Neural progenitor cell (in vitro differentiated cells): Measurements from ENCODE around the gene TMEM37. TPM values are rescaled to one million over a fixed set of nuclear protein-coding genes. Genes with fewer than 3 reads are reported as not detected.

Experiments used
- DNase-seq: peaks from one replicate; pipeline ENCODE4 v3.0.0-alpha.2; 2016; ENCODE audit warnings: low spot score
- H2AFZ ChIP-seq: fragments of 200-600 bp; sonication (generic); replicated peaks from 2 replicates; pipeline ENCODE4 v1.6.1; 2016; ENCODE audit warnings: antibody characterized with exemption
- H3F3A ChIP-seq: fragments of 200-600 bp; sonication (generic); 2 replicates; pipeline ENCODE4 v1.6.1; 2016; ENCODE audit warnings: antibody characterized with exemption, low read depth
- H3K27ac ChIP-seq: fragments of 200-600 bp; sonication (generic); 2 replicates; pipeline ENCODE4 v1.5.1; 2016; ENCODE audit warnings: mild to moderate bottlenecking
- H3K27me3 ChIP-seq: fragments of 200-600 bp; sonication (generic); 2 replicates; pipeline ENCODE4 v1.6.1; 2016; ENCODE audit warnings: mild to moderate bottlenecking, moderate library complexity
- H3K36me3 ChIP-seq: fragments of 200-600 bp; sonication (generic); 2 replicates; pipeline ENCODE4 v1.5.1; 2016
- H3K4me1 ChIP-seq: fragments of 200-600 bp; sonication (generic); 2 replicates; pipeline ENCODE4 v1.6.1; 2016; ENCODE audit warnings: mixed run types
- H3K4me2 ChIP-seq: fragments of 200-600 bp; sonication (generic); 2 replicates; pipeline ENCODE4 v1.6.1; 2016
- H3K4me3 ChIP-seq: fragments of 200-600 bp; sonication (generic); 2 replicates; pipeline ENCODE4 v1.5.1; 2016
- H3K79me2 ChIP-seq: fragments of 200-600 bp; sonication (generic); 2 replicates; pipeline ENCODE4 v1.6.1; 2016; ENCODE audit warnings: low read depth
- H3K9ac ChIP-seq: fragments of 200-600 bp; sonication (generic); 2 replicates; pipeline ENCODE4 v1.6.1; 2016
- H3K9me3 ChIP-seq: fragments of 200-600 bp; sonication (generic); 2 replicates; pipeline ENCODE4 v1.5.1; 2016; ENCODE audit warnings: low read depth
- H4K20me1 ChIP-seq: fragments of 200-600 bp; sonication (generic); 2 replicates; pipeline ENCODE4 v1.6.1; 2016; ENCODE audit warnings: low read depth
- H3K27ac Mint-ChIP-seq: 3 replicates; pipeline ENCODE4 v1.8.0; 2021; ENCODE audit warnings: mixed read lengths
- H3K27me3 Mint-ChIP-seq: 2 replicates; pipeline ENCODE4 v1.8.0; 2022; ENCODE audit warnings: low read depth, mild to moderate bottlenecking, inconsistent platforms, moderate library complexity, mixed read lengths; ENCODE audit not compliant: insufficient read depth
- H3K36me3 Mint-ChIP-seq: 3 replicates; pipeline ENCODE4 v1.8.0; 2021; ENCODE audit warnings: mixed read lengths
- H3K4me1 Mint-ChIP-seq: 3 replicates; pipeline ENCODE4 v1.8.0; 2021; ENCODE audit warnings: mixed read lengths
- H3K4me3 Mint-ChIP-seq: 3 replicates; pipeline ENCODE4 v1.8.0; 2021; ENCODE audit warnings: mild to moderate bottlenecking, moderate library complexity, mixed read lengths
- H3K9me3 Mint-ChIP-seq: 3 replicates; pipeline ENCODE4 v1.8.0; 2020; ENCODE audit warnings: mixed read lengths
- EZH2 ChIP-seq: fragments of 200-600 bp; sonication (generic); IDR thresholded peaks from 2 replicates; pipeline ENCODE4 v1.6.1; 2017; ENCODE audit warnings: antibody characterized with exemption, mild to moderate bottlenecking, moderate library complexity
- EZH2phosphoT487 ChIP-seq: fragments of 200-600 bp; sonication (generic); IDR thresholded peaks from 2 replicates; pipeline ENCODE4 v1.6.1; 2017; ENCODE audit warnings: antibody characterized with exemption
- total RNA-seq: library from RNA; depleted of rRNA; stranded (reverse); fragments of >200 nt; gene quantifications from 2 replicates; pipeline ENCODE4 v1.2.3, GENCODE V29; 2015; ENCODE audit warnings: low replicate concordance
- TF ChIP-seq, protein P1 (sequence below): fragments of 200-600 bp; sonication (generic); IDR thresholded peaks from 2 replicates; pipeline ENCODE4 v1.5.1; 2017; ENCODE audit warnings: antibody characterized with exemption, mild to moderate bottlenecking

TMEM37 gene
- total RNA-seq, 1 donor from 2014 or later: 1.0 TPM

DNA sequence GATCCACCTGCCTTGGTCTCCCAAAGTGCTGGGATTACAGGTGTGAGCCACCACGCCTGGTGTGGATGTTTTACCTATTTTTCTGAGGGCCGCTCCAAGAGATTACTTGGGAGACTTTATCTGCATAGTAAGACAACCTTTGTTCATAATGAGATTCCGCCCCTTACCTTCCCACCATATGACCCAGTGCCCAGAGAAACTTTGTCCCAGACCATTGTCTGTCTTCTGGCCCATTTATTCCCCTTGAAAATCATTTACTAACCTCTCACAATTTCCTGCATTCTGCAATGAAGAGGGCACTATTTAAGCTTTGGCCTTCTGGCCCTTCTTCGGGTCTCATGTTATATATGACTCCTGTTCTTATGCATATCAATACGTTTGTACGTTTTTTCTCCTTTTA, 13.7 kb upstream of the TMEM37 start:
- no peak overlapping the region for H3K4me3 ChIP-seq
- no peaks in the 10 kb centered on the region for H3K79me2 ChIP-seq
- Mint-ChIP-seq H3K4me1 (peaks cover 2% of the 10 kb centered on the region), H3K9me3 (peaks cover 20% of the 10 kb centered on the region), H3K27ac (no peak overlapping the region), H3K27me3 (peaks cover 3% of the 10 kb centered on the region), H3K36me3 (peaks cover 2% of the 10 kb centered on the region), H3K4me3 (no peak overlapping the region)
- H2AFZ ChIP-seq: no peak overlapping the region
- no peak overlapping the region for H3K4me2 ChIP-seq
- H3K27ac ChIP-seq: no peak overlapping the region
- no peaks in the 10 kb centered on the region for H3K36me3 ChIP-seq
- H3K27me3 ChIP-seq: no peaks in the 10 kb centered on the region
- TF ChIP-seq EZH2phosphoT487: no peak
- TF ChIP-seq, protein P1, sequence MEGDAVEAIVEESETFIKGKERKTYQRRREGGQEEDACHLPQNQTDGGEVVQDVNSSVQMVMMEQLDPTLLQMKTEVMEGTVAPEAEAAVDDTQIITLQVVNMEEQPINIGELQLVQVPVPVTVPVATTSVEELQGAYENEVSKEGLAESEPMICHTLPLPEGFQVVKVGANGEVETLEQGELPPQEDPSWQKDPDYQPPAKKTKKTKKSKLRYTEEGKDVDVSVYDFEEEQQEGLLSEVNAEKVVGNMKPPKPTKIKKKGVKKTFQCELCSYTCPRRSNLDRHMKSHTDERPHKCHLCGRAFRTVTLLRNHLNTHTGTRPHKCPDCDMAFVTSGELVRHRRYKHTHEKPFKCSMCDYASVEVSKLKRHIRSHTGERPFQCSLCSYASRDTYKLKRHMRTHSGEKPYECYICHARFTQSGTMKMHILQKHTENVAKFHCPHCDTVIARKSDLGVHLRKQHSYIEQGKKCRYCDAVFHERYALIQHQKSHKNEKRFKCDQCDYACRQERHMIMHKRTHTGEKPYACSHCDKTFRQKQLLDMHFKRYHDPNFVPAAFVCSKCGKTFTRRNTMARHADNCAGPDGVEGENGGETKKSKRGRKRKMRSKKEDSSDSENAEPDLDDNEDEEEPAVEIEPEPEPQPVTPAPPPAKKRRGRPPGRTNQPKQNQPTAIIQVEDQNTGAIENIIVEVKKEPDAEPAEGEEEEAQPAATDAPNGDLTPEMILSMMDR: no peak
- TF ChIP-seq EZH2: no peak
- no peaks in the 10 kb centered on the region for H3F3A ChIP-seq
- H4K20me1 ChIP-seq: no peaks in the 10 kb centered on the region
- no peaks in the 10 kb centered on the region for H3K9me3 ChIP-seq
- no peaks in the 10 kb centered on the region for H3K4me1 ChIP-seq
- DNase-seq: no peak
- no peak overlapping the region for H3K9ac ChIP-seq

DNA sequence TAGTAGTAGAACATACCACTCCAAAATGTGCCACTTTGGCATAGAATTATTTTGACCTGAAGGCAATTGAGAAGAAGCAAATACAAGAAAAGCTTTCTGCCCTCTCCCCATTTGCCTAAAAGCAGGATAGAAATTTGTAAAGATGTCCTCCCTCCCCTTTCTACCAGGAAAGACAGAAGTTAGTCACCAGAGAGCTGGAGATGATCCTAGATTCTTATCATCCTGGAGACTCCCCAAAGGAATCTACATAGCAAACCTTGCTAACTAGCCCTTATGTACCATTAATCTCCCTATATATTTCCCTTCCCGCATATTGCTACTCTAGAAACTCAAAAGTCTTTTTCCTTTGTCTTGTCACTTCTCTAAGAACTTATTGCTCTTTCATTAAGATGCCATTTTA, 12.6 kb upstream of the TMEM37 start:
- H3K36me3 Mint-ChIP-seq: peaks cover 2% of the 10 kb centered on the region

DNA sequence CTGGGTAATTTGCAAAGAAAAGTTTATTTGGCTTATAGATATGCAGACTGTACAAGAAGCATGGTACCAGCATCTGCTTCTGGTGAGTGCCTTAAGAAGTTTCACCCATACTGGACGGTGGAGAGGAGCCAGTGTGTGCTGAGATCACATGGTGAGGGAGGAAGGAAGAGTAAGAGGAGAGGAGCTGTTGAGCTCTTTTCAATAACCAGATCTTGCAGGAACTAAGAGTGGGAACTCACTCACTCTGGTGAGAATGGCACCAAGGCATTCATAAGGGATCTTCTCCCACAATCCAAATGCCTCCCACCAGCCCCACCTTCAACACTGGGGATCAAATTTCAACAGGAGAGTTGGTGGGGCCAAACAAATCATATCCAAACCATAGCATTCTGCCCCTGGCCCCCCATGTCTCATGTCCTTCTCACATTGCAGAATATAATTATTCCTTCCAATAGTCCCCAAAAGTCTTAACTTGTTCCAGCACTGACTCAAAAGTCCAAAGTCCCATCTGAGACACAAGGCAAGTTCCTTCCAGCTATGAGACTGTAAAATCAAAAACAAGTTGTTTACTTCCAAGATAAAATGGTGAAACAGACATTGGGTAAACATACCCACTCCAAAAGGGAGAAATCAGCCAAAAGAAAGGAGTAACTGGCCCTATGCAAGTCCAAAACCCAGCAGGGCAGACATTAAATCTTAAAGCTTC, 11.7 kb upstream of the TMEM37 start:
- Histone ChIP-seq H3F3A (no peaks in the 10 kb centered on the region), H3K9me3 (no peaks in the 10 kb centered on the region), H3K27ac (no peak overlapping the region), H3K4me2 (no peak overlapping the region), H3K36me3 (no peaks in the 10 kb centered on the region), H3K9ac (no peak overlapping the region), H3K4me1 (no peaks in the 10 kb centered on the region), H3K4me3 (no peak overlapping the region), H3K27me3 (no peaks in the 10 kb centered on the region), H4K20me1 (no peaks in the 10 kb centered on the region), H3K79me2 (no peaks in the 10 kb centered on the region), H2AFZ (no peak overlapping the region)
- H3K36me3 Mint-ChIP-seq: peaks cover 2% of the 10 kb centered on the region
- no peak overlapping the region for H3K27ac Mint-ChIP-seq
- TF ChIP-seq, protein P1: no peak
- no peak for TF ChIP-seq EZH2
- TF ChIP-seq EZH2phosphoT487: no peak
- peaks cover 3% of the 10 kb centered on the region for H3K27me3 Mint-ChIP-seq
- H3K4me3 Mint-ChIP-seq: no peak overlapping the region
- DNase-seq: no peak
- peaks cover 13% of the 10 kb centered on the region for H3K9me3 Mint-ChIP-seq
- H3K4me1 Mint-ChIP-seq: peaks cover 6% of the 10 kb centered on the region

More for the DNA sequence above, 12.6 kb upstream of the TMEM37 start:
- Histone ChIP-seq H3K4me3 (no peak overlapping the region), H3K79me2 (no peaks in the 10 kb centered on the region), H2AFZ (no peak overlapping the region), H4K20me1 (no peaks in the 10 kb centered on the region), H3K36me3 (no peaks in the 10 kb centered on the region), H3K4me2 (no peak overlapping the region), H3K4me1 (no peaks in the 10 kb centered on the region), H3K9me3 (no peaks in the 10 kb centered on the region), H3K27ac (no peak overlapping the region), H3K27me3 (no peaks in the 10 kb centered on the region), H3K9ac (no peak overlapping the region), H3F3A (no peaks in the 10 kb centered on the region)
- Mint-ChIP-seq H3K9me3 (peaks cover 16% of the 10 kb centered on the region), H3K4me1 (peaks cover 6% of the 10 kb centered on the region), H3K4me3 (no peak overlapping the region), H3K27me3 (peaks cover 3% of the 10 kb centered on the region), H3K27ac (no peak overlapping the region)
- TF ChIP-seq, protein P1: no peak
- TF ChIP-seq EZH2 (no peak), EZH2phosphoT487 (no peak)
- no peak for DNase-seq
